ENCODE measurements around the gene HDAC4.
A peak's percentile ranks its signal among the peaks of the same experiment; 100 is the strongest.

The HDAC4 gene

GRCh38 chr2:239002591-239002953, 398.2 kb downstream of the HDAC4 start:
- Histone ChIP-seq H3K27ac (no peak overlapping the region), H3K27me3 (replicated peaks) (peaks cover 2% of the 10 kb centered on the region), H3K36me3 (replicated peaks) (no peaks in the 10 kb centered on the region), H3K4me3 (ENCODE audit: low read depth, low read length) (peak overlapping the region; percentile 43)
- DNase-seq = no peak
- no peak for TF ChIP-seq CTCF (IDR thresholded peaks at IDR 0.05; ENCODE audit: low read depth, low read length, missing control alignments)
- in situ Hi-C loops (cut with HindIII; ENCODE audit: low pct_ligation_motif_present, low sequenced_read_pairs) = no loop called here

- in situ Hi-C loops (cut with HindIII; ENCODE audit: low pct_ligation_motif_present, low sequenced_read_pairs) = no loop called here
- Histone ChIP-seq H3K4me3 (ENCODE audit: low read depth, low read length) (no peak overlapping the region), H3K27ac (no peak overlapping the region), H3K27me3 (replicated peaks) (no peaks in the 10 kb centered on the region), H3K36me3 (replicated peaks) (no peaks in the 10 kb centered on the region)
- no peak for TF ChIP-seq CTCF (IDR thresholded peaks at IDR 0.05; ENCODE audit: low read depth, low read length, missing control alignments)
- no peak for DNase-seq
Observed at GRCh38 chr2:239001794-239002193, 399.0 kb downstream of the HDAC4 start.

GRCh38 chr2:239000500-239001073, 400.2 kb downstream of the HDAC4 start:
- no peak for DNase-seq
- H3K27me3 ChIP-seq (replicated peaks) = no peaks in the 10 kb centered on the region
- TF ChIP-seq CTCF (IDR thresholded peaks at IDR 0.05; ENCODE audit: low read depth, low read length, missing control alignments) = no peak

GRCh38 chr2:239000089-239000488, 400.7 kb downstream of the HDAC4 start:
- Histone ChIP-seq H3K27ac (no peak overlapping the region), H3K27me3 (replicated peaks) (no peaks in the 10 kb centered on the region), H3K4me3 (ENCODE audit: low read depth, low read length) (no peak overlapping the region), H3K36me3 (replicated peaks) (no peaks in the 10 kb centered on the region)
- TF ChIP-seq CTCF (IDR thresholded peaks at IDR 0.05; ENCODE audit: low read depth, low read length, missing control alignments) = no peak
- in situ Hi-C loops (cut with HindIII; ENCODE audit: low pct_ligation_motif_present, low sequenced_read_pairs) = no loop called here
- no peak for DNase-seq

More at GRCh38 chr2:239000500-239001073, 400.2 kb downstream of the HDAC4 start:
- Histone ChIP-seq H3K27ac (no peak overlapping the region), H3K4me3 (ENCODE audit: low read depth, low read length) (no peak overlapping the region), H3K36me3 (replicated peaks) (no peaks in the 10 kb centered on the region)
- in situ Hi-C loops (cut with HindIII; ENCODE audit: low pct_ligation_motif_present, low sequenced_read_pairs) = no loop called here

- no peaks in the 10 kb centered on the region for H3K36me3 ChIP-seq (replicated peaks)
- in situ Hi-C loops (cut with HindIII; ENCODE audit: low pct_ligation_motif_present, low sequenced_read_pairs) = no loop called here
- H3K27me3 ChIP-seq (replicated peaks) = no peaks in the 10 kb centered on the region
- H3K4me3 ChIP-seq (ENCODE audit: low read depth, low read length) = no peak overlapping the region
- no peak overlapping the region for H3K27ac ChIP-seq
- TF ChIP-seq CTCF (IDR thresholded peaks at IDR 0.05; ENCODE audit: low read depth, low read length, missing control alignments) = no peak
- no peak for DNase-seq
Observed at GRCh38 chr2:238999291-238999741, 401.5 kb downstream of the HDAC4 start.

GRCh38 chr2:238998801-238999200, 402.0 kb downstream of the HDAC4 start:
- no peak overlapping the region for H3K4me3 ChIP-seq (ENCODE audit: low read depth, low read length)
- DNase-seq = no peak
- no peak for TF ChIP-seq CTCF (IDR thresholded peaks at IDR 0.05; ENCODE audit: low read depth, low read length, missing control alignments)
- in situ Hi-C loops (cut with HindIII; ENCODE audit: low pct_ligation_motif_present, low sequenced_read_pairs) = no loop called here
- H3K27ac ChIP-seq = no peak overlapping the region
- no peaks in the 10 kb centered on the region for H3K27me3 ChIP-seq (replicated peaks)
- no peaks in the 10 kb centered on the region for H3K36me3 ChIP-seq (replicated peaks)
